HG02678 (cell line): Measurements from ENCODE around the gene RRP9.

Experiments used
- ATAC-seq: cut with Tn5 transposase; IDR thresholded peaks from one replicate; pipeline ENCODE4 v1.9.1; 2021; ENCODE audit warnings: mild to moderate bottlenecking, moderate library complexity; ENCODE audit not compliant: unreplicated experiment

RRP9 gene

DNA sequence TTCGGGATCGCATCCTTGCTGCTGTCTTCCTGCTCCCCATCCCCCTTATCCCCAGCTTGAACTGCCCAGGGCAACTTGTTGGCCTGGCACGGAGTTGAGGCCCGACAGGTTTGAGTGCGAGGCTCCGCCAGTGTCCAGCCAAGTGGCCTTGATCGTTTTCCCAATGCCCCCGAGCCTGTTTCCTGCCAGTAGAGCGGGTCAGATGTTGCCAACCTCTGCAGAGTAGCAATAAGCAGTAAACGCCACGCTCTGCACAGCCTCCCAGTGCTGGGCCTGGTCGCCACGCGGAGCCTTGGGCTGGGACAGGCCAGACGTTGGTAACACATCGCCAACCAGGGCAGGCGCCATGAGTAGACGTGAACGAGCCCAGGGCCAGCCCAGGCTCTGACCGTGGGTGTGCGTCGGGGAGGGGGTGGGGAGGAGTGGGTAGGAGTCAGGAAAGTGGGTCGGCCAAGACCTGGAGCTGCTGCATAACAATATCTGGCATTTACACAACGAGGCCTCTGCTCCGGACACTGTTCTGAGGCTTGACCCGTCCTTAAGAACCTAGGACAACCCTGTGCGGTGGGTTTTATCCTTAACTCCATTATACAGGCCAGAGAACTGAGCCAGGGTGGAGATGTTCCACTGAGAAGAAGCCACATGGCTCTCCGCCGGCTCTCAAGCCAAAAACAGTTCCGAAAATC, 32.7 kb upstream of the RRP9 start:
- peak; percentile 9 for ATAC-seq

DNA sequence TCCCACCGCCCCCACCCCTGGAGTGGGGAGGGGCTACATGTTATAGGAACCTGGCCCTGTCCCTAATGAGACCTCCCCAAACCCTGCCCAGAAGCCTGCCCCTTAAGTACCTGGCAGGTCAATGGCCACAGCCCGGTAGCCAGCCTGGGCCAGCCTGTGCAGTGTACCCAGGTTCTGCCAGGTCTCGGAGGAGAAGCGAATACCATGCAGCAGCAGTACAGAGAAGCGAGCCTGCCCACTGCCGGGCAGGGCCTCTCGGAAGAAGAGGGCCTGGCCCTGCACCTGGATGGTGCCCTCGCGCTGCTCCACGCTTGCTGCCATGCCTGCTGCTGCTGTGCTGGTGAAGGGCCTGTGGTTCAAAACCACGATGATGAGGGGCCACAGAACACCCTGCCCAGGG, 29.6 kb upstream of the RRP9 start:
- ATAC-seq, result no peak

DNA sequence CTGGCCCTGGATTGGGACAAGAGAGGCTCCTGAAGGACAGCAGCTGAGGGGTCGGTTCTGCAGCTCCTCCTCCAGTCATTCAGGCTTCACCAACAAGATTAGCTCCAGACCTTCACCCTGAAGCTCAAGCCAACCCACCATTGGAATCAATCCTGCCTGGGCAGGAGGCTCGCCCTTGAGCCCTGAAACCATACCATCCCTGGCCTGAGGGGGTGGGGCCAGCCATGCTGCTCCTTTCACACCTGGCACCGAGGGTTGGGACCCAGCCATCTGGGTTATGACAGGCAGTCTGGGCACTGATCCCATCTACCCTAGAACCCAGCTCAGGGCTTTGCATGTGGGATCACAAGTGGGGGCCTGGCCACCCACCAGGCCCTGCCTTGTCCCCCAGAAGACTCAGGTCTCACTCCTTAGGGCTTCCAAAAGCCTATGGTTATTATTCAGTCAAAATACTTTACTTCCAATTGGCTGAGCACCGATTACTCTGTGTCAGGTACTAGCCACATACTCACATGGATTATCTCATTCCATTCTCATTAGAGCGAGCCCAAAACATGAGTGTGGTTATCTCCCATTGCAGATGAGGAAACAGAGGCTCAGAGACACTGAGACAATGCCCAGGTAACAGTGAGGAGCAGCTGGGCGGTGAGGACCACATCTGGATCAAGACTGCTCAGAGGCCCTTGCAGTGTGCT, 29.0 kb upstream of the RRP9 start:
- no peak for ATAC-seq

DNA sequence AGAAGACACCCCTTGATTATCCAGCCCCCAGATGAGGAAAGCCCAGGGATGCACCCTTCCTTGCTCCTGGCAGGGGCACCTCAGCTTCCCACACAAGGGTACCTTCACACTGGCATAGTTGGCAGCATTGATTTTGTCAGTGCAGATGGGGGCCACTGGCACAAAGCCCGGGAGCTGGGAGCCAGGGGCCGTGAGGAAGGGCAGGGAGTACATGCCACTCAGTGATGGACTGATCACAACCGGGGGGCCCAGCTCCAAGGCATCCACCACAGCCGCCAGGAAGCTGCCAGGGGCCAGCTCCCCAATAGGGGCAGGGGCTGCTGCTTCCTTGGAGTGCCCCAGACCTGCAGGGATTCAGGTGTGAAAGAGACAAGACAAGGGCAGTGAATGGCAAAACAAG, 28.1 kb upstream of the RRP9 start:
- no peak for ATAC-seq

DNA sequence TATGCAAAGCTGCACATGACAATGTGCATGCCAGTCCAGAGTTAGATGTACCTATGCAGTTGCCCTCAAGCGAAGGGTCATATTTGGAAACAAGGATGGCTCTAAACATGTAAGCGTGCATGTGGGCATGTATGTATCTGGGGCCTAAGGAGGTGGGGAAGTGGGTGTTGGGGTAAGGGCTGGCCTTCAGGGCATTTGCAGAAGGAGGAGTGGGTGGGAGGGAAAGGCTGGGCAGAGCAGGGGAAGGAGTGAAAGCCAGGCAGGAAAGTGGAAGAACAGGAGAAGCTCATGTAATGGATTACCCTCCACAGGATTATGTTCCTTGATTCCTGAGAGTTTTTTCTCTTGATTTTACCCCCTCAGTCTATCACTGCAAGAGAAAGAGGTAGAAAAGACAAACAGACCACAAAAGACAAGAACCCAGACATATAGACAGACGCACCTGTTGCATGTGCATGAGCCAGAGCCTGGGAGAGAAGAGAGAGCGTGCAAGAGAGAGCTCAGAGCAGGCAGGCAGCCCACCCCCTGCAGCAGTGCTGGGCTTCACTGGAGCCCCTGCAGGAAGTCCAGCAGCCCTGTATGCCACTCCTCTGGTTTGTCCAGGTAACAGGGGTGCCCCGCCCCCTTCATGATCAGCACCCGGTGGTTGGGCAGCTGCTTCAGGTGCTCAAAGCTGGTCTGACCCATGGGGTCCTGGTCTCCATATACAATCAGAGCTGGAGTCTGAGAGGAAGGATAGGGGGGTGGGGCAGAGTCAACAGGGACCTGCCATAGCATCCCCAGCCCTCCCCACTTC, 27.4 kb upstream of the RRP9 start:
- ATAC-seq, result no peak

DNA sequence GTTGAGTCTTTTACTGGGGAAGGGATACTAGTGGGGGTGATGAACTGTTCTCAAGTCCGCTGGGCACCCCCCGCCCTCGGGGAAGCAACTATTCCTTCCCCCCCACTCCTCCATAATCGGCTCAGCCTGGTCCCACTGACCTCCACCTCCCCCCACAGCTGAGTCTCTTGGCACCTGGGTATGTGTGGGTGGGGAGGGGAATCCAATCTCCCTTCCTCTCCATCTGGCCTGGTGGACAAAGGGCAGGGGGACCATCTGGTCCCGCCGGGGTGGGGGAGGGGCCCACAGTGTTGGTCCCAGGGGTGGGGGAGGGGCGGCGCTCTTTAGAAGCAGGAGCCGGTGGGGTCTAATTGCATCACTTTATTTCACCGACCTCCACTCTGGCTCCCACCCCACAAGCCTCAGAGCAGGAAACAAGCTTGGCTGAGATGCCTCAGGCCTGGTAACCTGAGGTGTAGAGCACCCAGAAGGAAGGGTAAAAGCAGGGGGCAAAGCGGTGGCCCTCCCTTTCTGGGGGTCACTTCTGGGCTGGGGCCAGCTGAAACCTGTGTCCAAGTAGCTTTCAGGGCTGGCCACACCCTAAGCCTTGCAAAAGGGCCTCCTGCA, 26.6 kb upstream of the RRP9 start:
- no peak for ATAC-seq

DNA sequence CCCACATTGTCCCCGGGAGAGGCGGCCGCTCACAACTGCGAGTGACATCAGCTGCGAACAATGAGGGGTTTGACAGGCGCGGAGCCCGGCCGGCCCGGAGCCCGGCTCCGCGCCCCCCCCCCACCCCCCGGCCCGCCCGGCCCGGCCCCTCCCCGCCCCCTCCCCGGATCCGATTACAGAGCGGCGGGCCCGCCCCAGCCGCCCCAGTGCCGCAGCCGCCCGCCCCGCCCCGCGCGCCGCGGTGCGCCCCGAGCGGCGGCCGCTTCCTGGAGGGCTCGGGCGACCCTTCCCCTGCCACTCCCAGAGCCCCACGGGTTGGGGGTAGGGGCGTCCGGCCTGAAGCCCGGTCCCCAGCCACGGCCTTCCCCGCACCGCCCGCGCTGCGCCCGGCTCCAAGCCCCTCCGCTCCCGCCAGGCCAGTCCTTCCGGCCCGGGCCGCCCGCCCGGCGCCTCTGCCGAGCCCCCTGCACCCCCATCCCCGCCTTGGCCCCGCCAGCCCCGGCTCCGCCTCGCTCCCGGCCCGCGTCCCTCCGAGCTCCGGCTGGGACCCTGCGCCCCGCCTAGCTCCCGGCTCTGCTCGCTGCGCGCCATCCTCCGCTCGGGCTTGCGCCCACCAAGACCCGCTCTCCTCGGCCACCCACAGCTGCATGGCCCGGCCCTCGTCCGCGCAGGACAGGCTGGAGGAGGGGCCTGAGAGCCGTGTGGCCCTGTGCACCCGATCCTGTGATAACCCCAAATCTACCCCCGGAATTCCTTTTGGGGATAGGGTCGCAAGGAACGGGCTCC, 25.9 kb upstream of the RRP9 start, which contains the start of gene PCBP4:
Gene PCBP4 (minus strand): TSS at position 71 of the 786 bp plus-strand sequence. CDS start 6,214 bp downstream, outside the sequence.
- ATAC-seq, result peak; percentile 57

DNA sequence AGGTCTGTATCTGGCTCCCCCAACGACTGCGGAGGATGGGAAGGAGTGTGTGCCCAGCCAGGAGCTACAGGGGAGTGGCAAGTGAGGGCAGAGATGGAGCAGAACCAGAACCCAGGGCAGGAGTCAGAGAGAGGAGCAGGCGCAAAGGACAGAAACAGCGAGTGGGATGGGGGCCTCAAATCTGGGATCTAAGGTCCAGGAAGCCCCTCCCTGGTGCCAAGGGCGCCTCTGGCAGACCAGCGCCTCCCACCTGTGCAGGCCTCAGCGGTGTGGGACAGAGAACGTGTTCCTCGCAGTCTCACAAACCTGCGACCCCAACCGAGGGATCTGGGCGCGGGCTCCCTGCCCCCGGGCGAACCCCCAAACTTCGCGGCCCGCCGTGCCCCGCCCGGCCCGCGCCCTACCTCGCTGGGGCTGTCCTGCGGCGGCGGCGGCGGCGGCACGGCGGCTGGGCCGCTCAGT, 25.2 kb upstream of the RRP9 start:
- peak; percentile 38 for ATAC-seq

DNA sequence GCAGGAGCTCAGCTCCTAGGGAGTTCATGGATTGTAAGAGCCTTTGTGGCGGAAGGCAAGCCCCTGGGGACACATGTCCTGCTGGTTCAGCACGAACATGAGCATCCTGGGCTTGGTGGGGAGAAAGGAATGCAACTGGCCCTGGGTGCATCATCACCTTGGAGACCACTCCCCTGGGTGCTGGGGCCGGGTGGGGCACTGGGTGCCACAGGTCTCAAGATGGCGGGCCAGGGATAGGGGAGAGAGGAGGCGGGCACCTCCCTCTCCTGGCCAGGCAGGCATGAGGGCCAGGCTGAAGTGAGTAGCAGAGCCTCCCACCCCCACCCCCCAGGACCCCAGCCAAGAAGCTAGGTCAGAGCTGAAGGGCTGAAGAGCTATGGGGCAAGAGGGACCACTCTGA, 24.8 kb upstream of the RRP9 start:
- no peak for ATAC-seq

DNA sequence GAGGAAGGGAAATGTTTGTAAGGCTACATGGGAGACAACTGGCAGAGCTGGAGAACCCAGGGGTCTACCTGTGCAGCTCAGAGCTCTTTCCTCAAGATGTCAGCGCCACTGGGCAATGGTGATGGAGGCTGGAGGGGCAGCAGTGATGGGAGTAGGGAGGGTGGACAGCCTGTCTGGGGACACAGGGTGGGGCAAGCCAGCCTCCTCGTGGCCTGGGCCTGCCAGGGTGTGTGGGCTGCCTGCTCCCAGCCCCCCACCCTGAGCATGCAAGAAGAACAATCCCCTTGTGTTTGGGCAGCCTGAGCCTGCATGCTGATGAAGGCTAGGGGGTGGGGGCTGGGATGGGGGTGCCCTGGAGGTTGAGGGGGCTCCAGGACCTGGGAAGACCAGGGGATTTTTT, 24.3 kb upstream of the RRP9 start:
- no peak for ATAC-seq

DNA sequence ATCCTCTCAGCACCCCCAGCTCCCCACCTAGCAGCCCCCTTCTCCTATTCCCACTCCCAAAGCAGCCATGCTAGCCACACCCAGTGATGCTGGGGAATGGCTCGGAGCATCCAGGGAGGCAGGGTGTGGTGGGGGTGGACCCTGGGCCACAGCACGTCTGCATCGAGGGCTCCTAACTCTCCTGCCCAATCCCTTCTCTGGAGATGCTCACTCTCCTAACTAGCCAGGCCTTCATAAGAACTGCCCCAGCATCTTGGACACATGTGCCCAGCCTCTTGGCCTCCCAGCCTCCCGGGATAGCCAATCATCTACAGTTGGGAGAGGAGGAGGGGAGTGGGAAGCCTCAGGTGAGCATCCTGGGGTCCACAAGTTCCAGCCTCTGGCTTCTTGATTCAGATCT, 22.8 kb upstream of the RRP9 start:
- ATAC-seq, result no peak

DNA sequence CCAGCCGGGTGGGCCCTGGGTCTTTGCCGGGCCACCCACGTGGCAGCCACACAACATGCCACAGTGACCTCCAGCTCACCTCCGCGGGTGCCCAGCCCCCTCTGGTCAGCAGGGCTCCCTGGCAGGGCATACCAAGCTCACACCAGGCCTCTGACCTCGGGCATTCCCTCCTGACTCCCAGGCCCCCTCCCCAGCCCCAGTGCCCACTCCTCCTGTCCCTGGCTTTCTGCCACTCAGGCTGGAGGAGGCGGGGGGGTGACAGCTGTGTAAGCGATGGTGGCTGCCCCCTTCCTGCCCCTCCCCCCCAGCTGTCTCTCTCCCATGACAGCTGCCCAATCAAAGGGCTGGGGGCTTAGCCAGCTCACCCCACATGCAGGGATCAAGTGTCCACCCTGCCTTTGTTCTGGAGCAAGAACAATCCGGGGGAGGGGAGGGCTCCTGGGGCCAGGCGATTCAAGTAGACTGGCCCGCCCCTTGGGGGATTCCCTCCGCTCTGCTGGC, 22.3 kb upstream of the RRP9 start:
- no peak for ATAC-seq

DNA sequence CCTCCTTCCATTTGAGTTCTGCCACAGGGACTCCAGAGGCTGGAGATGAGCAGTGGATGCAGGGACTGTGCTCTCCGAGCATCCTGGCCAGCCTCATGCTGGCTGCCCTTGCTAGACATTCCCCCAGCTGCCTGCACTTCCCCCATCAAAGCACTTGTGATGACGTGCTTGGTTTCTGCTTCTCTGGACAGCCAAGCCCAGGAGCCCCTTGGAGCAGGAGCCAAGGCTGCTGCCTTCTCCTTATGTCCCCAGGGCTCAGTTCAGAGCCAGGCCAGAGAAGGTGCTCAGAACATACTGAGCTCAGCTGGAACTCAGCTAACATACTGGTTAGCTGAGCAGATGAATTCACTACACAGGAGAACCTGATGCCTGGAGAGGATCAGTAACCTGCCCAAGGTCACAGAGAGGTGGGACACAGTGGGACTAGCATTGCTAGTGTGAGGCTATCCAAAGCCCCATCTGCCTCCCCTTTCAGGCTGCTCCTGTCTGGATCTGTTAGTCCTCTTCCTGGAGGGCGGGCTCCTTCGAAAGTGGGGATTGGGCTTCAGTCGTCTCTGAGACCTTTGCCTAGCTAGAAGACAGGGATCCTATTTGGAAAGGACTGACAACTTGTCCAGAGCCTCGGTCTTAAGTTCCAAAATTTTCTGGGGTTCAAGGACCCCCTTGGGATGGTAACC, 21.3 kb upstream of the RRP9 start:
- no peak for ATAC-seq

DNA sequence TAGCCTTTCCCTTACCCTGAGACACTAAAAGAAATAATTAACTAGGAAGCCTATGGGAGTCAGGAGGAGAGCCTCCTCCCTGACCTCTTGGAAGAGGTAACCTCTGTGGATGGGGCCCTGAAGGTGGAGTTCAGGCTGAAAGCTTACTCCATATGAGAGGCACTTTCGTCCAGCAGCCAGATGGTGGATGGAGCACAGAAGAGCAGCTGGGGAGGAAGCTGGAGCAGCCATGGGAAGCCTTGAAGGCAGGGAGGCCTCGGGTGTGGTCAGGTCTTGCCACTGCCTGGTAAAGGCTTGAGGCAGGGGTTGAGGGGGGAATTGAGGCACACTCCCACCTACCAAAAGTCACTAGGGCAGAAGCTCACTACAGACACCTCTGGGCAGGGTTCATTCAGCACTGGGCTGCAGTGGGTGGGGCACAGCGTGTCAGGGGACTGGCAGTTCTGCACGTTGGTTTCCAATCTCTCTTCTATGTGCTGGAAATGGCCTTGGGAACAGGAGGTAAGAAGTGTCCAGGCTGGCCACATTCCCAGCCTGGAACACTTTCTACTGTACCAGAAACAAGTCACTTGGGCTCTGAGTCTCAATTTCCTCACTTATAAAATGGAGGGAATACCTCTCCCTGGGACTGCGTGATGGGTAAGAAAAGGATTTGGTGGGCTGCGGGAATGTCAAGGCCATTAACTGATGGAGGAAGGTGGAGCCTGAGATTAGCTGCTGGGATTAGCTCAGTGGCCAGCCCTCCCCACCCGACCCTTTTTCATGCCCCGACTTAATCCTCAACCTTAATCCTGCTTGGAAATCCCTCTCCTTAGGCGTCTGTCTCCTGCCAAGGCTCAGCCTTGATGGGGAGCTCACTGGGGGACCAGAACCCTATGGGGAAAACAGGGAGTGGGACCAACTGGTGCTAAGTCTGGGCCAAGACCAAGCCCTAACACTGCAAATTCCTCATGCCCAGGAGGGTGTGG, 20.2 kb upstream of the RRP9 start:
- ATAC-seq, result no peak

DNA sequence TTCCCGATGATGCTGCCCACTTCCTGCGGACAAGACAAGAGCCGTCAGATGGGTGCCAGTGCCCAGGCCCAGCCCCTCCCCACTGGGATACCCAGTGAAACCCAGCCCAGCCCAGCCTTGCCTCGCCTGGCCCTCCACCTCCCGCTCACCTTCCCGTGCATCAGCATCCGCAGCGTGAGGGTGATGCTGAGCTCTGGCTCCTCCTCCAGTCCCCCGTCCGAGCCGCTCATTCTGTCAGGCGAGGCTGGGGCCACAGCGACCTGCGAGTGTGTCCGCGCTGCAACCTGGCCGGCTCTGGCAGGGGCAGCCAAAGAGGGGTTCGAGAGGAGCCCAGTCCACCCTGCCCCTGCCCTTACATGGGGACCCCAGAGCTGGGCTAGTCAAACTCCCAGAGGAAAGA, 19.3 kb upstream of the RRP9 start:
- ATAC-seq, result no peak

DNA sequence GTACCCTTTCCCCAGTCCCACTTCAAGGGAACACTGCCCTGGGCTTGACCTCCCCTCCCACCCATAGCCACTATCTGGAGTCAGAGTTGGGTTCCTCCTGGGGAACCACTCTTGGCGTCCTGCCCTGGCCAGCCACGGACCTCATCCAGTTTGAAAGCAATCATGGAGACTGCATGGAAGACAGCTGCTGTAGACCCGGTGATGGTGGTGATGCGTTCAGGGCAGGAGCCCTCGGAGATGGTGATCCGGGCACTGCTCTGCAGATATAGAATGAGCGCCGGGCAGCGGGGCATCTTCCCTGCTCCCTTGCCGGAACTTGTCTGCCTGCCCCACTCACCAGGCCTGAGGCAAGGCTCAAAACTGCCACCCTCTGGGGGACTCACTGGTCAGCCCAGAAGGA, 18.7 kb upstream of the RRP9 start:
- no peak for ATAC-seq

DNA sequence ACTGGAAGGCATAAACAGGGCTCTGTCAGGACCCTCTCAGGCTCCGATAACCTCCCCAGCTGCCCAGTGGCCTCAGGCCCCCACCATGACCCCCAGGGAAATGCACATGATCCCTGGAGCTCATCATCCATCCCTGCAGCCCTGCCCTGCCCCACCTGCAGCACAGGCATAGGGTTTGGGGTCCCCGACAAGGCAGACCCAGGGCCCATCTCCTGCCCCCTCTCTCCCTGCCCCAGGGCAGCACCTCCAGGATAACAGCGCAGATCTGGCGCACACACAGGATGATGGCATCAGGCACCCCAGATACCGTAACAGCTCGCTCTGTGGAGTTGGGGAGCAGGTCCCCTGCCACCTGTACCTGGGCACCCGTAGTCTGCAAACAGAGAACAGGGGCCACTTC, 17.9 kb upstream of the RRP9 start:
- ATAC-seq, result no peak

DNA sequence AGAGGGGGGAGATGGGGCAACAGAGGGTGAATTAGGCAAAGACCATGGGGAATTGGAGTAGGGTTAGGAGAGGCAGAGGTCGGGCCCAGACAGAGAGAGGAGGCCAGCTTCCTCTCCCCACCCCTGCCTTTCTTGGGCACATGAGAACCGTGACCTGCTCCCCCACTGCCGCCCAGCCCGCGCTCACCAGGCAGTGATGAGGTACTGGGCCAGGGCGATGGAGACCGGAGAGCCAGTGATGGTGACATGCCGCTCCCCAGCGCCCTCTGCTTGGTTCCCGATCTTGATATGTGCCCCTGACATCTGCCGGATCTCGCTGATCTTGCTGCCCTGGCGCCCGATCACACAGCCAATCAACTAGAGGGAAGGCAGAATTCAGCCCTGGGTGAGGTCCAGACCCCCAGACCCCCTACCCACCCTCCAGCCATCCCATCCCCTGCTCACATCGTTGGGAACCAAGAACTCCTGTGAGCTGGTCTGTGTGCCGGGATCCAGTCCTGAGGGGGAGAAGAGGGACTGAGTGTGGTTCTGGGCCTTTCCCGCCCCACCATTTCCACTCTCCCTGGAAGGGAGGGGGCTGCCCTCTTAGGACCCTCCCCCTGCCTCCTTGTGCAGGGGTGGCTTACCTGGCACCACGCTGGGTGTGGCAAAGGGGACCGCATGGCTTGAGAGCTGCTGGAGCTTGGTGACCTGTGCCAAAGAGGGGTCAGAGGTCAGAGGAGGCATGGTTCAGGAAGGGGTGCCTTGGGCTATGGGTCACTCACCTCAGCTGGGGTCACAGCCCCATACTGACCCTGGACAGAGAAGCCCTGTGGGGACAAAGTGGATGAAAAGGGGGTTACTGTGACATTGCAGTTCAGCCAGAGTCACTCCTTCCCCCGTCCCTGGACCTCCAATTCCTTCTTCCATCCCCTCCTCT, 17.2 kb upstream of the RRP9 start:
- ATAC-seq, result no peak
